Measurements from ENCODE around the gene TUBB.

DNA sequence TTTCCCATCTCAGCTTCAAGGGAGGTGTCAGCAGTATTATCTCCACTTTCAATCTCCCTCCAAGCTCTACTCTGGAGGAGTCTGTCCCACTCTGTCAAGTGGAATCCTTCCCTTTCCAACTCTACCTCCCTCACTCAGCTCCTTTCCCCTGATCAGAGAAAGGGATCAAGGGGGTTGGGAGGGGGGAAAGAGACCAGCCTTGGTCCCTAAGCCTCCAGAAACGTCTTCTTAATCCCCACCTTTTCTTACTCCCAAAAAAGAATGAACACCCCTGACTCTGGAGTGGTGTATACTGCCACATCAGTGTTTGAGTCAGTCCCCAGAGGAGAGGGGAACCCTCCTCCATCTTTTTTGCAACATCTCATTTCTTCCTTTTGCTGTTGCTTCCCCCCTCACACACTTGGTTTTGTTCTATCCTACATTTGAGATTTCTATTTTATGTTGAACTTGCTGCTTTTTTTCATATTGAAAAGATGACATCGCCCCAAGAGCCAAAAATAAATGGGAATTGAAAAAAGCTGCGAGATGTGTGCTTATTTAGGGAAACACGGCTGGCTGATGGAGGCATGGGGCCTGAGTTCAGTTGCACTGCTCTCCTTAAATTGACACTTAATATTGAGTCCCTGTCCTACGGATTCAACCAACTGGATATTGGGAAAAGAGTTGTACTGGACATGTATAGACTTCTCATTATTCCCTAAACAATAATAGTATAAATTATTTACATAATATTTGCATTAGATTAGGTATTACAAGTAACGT, 4.9 kb downstream of the TUBB start:
- TF ChIP-seq, protein P1, sequence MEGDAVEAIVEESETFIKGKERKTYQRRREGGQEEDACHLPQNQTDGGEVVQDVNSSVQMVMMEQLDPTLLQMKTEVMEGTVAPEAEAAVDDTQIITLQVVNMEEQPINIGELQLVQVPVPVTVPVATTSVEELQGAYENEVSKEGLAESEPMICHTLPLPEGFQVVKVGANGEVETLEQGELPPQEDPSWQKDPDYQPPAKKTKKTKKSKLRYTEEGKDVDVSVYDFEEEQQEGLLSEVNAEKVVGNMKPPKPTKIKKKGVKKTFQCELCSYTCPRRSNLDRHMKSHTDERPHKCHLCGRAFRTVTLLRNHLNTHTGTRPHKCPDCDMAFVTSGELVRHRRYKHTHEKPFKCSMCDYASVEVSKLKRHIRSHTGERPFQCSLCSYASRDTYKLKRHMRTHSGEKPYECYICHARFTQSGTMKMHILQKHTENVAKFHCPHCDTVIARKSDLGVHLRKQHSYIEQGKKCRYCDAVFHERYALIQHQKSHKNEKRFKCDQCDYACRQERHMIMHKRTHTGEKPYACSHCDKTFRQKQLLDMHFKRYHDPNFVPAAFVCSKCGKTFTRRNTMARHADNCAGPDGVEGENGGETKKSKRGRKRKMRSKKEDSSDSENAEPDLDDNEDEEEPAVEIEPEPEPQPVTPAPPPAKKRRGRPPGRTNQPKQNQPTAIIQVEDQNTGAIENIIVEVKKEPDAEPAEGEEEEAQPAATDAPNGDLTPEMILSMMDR (IDR thresholded peaks at IDR 0.05) = no peak
- TF ChIP-seq POLR2A (IDR thresholded peaks at IDR 0.05) = no peak
